Heart right ventricle (tissue), 16 donors: ENCODE results near the gene TNS3. TPM values are rescaled to one million over a fixed set of nuclear protein-coding genes. Genes with fewer than 3 reads are reported as not detected.

Source experiments
- ATAC-seq, 8 donors: fragments of 200-7000 bp; cut with Tn5 transposase; one replicate each; pipeline ENCODE4 v1.9.1; 2020; ENCODE audit warnings: mild to moderate bottlenecking in 8 of 8, moderate library complexity in 8 of 8, moderate number of reproducible peaks in 1 of 8
- DNase-seq, 2 donors: peaks; one replicate each; pipeline ENCODE4 v3.0.0-alpha.2; 2020
- H3K27ac ChIP-seq, 10 donors: fragments of 200-600 bp; sonication (generic) in 2 of 10; one replicate each; pipeline versions ENCODE4 v1.5.0 to v1.8.0; 2020 to 2022; ENCODE audit warnings: mild to moderate bottlenecking in 3 of 10
- H3K27me3 ChIP-seq, 7 donors: fragments of 200-600 bp; one replicate each; pipeline ENCODE4 v1.8.0; 2021 to 2022; ENCODE audit warnings: mild to moderate bottlenecking in 2 of 7
- H3K36me3 ChIP-seq, 9 donors: fragments of 200-600 bp; sonication (generic) in 1 of 9; one replicate each; pipeline versions ENCODE4 v1.5.0 to v1.8.0; 2020 to 2022; ENCODE audit warnings: mild to moderate bottlenecking in 2 of 9
- H3K4me1 ChIP-seq, 9 donors: fragments of 200-600 bp; sonication (generic) in 1 of 9; one replicate each; pipeline versions ENCODE4 v1.5.0 to v1.8.0; 2020 to 2022; ENCODE audit warnings: mild to moderate bottlenecking in 4 of 9
- H3K4me3 ChIP-seq, 10 donors: fragments of 200-600 bp; sonication (generic) in 2 of 10; one replicate each; pipeline versions ENCODE4 v1.5.0 to v1.8.0; 2020 to 2022; ENCODE audit warnings: mild to moderate bottlenecking in 7 of 10, moderate library complexity in 2 of 10
- H3K9me3 ChIP-seq, 11 donors: fragments of 200-600 bp in 10 of 11; sonication (generic) in 2 of 11; one replicate each; pipeline versions ENCODE4 v1.5.0 to v1.8.0; 2013 to 2022; ENCODE audit warnings: mild to moderate bottlenecking in 2 of 11, control low read depth in 1 of 11, moderate library complexity in 1 of 11
- CTCF ChIP-seq, 9 donors: fragments of 200-600 bp; sonication (generic) in 2 of 9; IDR thresholded peaks; one replicate each; pipeline versions ENCODE4 v1.5.0 to v1.8.0; 2021 to 2022; ENCODE audit warnings: antibody characterized with exemption in 9 of 9, mild to moderate bottlenecking in 5 of 9, moderate library complexity in 1 of 9
- WGBS, 2 donors: extraction: QIAGEN DNeasy Blood & Tissue Kit; methylation state at CpG; one replicate each; pipeline ENCODE4 v1.1.7; 2013; ENCODE audit warnings: inconsistent platforms in 1 of 2; 5-methylcytosine and 5-hydroxymethylcytosine counted together
- intact Hi-C, 10 donors: fragments of 100-400 bp; cut with DNase I; formaldehyde crosslinking; loops; one replicate each; pipeline versions ENCODE4 v1.11.1 to v1.14.2; 2022
- polyA plus RNA-seq, 2 donors: library from polyadenylated mRNA; stranded (reverse); fragments of 200-250 nt; gene quantifications; one replicate each; pipeline ENCODE4 v1.2.3, GENCODE V29; 2013
- total RNA-seq, 10 donors: library from RNA; stranded (reverse); fragmentation: NEBNext Ultra II Directional in 3 of 10; extraction: Animal tissue kit (Norgen Biotek cat#: 25700) in 3 of 10; gene quantifications; one replicate each; pipeline versions ENCODE4 v1.2.1 to v1.2.4, GENCODE V29; 2021 to 2023
- donor health status: Arrhythmogenic right ventricular cardiomyopathy.
- donor health status: ischemic (EF 13 %, LVEDD 7.1; RV severe dilation, severe dysfunction).
- donor health status: healthy with polysubstance abuse.
- donor health status: DM: no; HTN: yes; CAD: no.
- donor health status: DM: no; HTN: no; CAD: no.
- donor health status: ischemic (EF 25% LVEDD 6.9; RV normal size, moderate dysfunction).
- donor health status: ischemic (EF 25% LVEDD 5.7; RV mildly dilated, moderate dysfunction).
- donor health status: healthy.
- donor health status: DM: yes; HTN: yes; CAD: no.
- donor health status: Ischemic cardiomyopathy.
- donor health status: ischemic (EF 35%, LVEDD 5.7; RV mildly dilated, moderate dysfunction).
- donor health status: nonischemic (EF 11% LVEDD 7.7; RV severe dilation, severe dysfunction).
- donor health status: DM: yes; HTN: yes; CAD: no.
- donor health status: PGD.
- donor health status: ischemic (EF 29% LVEDD 5.4; RV normal size, mild dysfunction).
- donor health status: nonischemic (EF 23%, LVEDD 6.1; RV moderate dilation, normal function).

The TNS3 gene
- total and polyA plus RNA-seq, 12 donors: 6.7 to 74.2 (median 34.0) TPM

- TF ChIP-seq CTCF (IDR thresholded peaks at IDR 0.05): no peak
- H3K9me3 ChIP-seq: no peaks in the 10 kb centered on the region
- peaks cover 2 to 66% (median 9%) of the 10 kb centered on the region in 9 donors for H3K4me1 ChIP-seq
- 95 to 96% methylated on average over 9 of the region's 9 CpGs for WGBS, 2 donors
- no peak overlapping the region for H3K27ac ChIP-seq
- peaks cover 0 to 6% (median 0%) of the 10 kb centered on the region in 9 donors for H3K36me3 ChIP-seq
- no peak overlapping the region for H3K4me3 ChIP-seq
- DNase-seq: no peak
- ATAC-seq: no peak
- intact Hi-C loops: no loop called here
- peaks cover 0 to 17% (median 0%) of the 10 kb centered on the region in 7 donors for H3K27me3 ChIP-seq
These were observed 42.4 kb downstream of the TNS3 start for GRCh38 chr7:47539398-47540052.

- Histone ChIP-seq H3K9me3 (no peaks in the 10 kb centered on the region), H3K27me3 (peaks cover 0 to 17% (median 0%) of the 10 kb centered on the region in 7 donors), H3K36me3 (peaks cover 0 to 6% (median 0%) of the 10 kb centered on the region in 9 donors), H3K4me1 (peaks cover 2 to 60% (median 9%) of the 10 kb centered on the region in 9 donors), H3K4me3 (no peak overlapping the region), H3K27ac (no peak overlapping the region)
- 96 to 98% methylated on average over 5 of the region's 5 CpGs for WGBS, 2 donors
- ATAC-seq (no peak), DNase-seq (no peak)
- intact Hi-C loops: no loop called here
- TF ChIP-seq CTCF (IDR thresholded peaks at IDR 0.05): no peak
These were observed 43.0 kb downstream of the TNS3 start for GRCh38 chr7:47538846-47539311.

GRCh38 chr7:47537716-47538675 lies 43.9 kb downstream of the TNS3 start:
- no peaks in the 10 kb centered on the region for H3K9me3 ChIP-seq
- TF ChIP-seq CTCF (IDR thresholded peaks at IDR 0.05): no peak
- no peak for ATAC-seq
- peaks cover 0 to 4% (median 0%) of the 10 kb centered on the region in 9 donors for H3K36me3 ChIP-seq
- H3K27me3 ChIP-seq: peaks cover 0 to 17% (median 0%) of the 10 kb centered on the region in 7 donors
- peaks cover 2 to 53% (median 9%) of the 10 kb centered on the region in 9 donors for H3K4me1 ChIP-seq
- H3K27ac ChIP-seq: peak overlapping the region in 2 of 10 donors; percentile 52 to 58
- intact Hi-C loops: loop anchor here in 1 of 10 donors (2.0 kb wide), 1 partner anchor 45 kb away; the partner anchor contains the start of gene TNS3
- H3K4me3 ChIP-seq: peak overlapping the region in 9 of 10 donors; percentile 46 to 63 (median 57)
- 85 to 87% methylated on average over 17 of the region's 17 CpGs for WGBS, 2 donors
- no peak for DNase-seq
